Measurements from ENCODE around the gene SMIM1.
"Not testable (repeated sequence)": the region's sequence is repeated elsewhere in the genome, so short reads cannot be mapped to it uniquely, and the experiment has no call there.

Gene SMIM1

DNA sequence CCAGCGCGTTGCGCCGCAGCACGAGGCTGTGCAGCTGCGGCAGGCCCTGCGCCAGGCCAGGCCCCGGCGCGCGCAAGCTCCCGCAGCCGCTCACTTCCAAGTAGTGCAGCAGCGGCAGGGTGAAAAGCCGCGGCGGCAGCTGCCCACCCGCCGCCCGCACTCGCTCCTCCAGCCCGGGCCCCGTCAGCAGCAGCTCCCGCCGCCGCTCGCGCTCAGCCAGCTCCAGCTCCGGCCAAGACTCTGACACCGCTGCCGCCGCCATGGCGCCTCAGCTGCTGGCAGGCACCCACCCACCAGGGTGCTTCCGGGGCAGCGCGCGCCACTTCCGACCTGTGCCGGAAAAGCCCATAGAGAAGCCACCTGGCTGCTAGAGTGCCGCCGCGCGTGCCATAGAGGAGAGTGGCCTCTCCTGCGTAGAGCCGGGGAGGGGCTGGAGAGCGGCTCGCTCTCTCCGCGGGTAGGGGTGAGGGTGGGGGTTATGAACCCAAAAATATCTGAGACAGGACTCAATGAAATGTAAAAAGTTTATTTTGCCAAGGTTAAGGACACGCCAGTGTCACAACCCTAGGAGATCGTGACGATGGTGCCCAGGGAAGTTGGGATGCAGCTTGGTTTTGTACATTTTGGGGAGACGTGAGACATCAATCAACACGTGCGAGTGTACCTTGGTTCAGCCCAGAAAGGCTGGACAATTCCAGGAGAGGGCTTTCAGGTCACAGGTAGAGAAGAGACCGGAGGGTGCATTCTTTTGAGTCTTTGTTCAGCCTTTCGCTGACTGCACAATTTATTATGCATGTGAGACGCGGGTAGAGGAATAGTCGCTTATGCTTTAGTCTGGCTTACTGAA lies 23.9 kb downstream of the SMIM1 start, which contains the start of gene LRRC47:
Gene LRRC47, minus strand, starts transcription at position 284 of the 847 bp plus-strand sequence. Its CDS starts 22 bp downstream, at position 262.
- DNase-seq: peak; percentile 88

DNA sequence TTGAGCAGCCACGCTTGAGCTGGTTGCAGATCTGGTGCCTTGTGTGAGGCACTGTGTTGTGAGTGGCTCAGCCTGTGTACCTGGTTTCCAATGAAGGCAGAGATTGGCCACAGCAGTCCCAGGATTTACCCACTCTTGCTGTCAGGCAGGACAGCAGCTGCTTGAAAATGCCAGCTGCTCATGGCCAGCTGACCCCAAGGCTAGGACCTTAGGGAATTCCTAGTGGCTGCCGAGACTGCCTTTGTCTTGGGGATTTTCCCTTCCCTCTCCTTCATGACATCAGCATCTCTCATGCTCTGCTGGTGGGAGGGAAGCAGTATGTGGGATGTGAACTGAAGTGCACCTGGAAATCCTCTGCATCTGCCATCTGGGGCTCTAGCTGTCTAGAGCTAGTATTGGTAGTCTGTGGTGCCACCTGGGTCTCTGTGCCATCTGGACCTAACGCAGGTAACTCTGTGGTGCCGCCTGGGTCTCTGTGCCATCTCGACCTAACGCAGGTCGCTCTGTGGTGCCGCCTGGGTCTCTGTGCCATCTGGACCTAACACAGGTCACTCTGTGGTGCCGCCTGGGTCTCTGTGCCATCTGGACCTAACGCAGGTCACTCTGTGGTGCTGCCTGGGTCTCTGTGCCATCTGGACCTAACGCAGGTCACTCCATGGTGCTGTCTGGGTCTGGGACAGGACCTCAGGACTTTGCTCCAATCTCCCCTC lies 27.6 kb downstream of the SMIM1 start:
- no peak for DNase-seq

DNA sequence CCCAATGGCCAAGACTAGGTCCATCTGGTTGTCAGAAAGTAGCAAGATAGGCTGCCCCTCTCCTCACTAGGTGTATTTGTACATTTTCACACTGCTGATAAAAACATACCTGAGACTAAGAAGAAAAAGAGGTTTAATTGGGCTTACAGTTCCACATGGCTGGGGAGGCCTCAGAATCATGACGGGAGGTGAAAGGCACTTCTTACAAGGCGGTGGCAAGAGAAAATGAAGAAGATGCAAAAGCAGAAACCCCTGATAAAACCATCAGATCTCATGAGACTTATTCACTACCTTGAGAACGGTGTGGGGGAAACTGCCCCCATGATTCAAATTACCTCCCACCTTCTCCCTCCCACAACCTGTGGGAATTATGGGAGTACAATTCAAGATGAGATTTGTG lies 28.2 kb downstream of the SMIM1 start:
- DNase-seq: not testable (repeated sequence)

DNA sequence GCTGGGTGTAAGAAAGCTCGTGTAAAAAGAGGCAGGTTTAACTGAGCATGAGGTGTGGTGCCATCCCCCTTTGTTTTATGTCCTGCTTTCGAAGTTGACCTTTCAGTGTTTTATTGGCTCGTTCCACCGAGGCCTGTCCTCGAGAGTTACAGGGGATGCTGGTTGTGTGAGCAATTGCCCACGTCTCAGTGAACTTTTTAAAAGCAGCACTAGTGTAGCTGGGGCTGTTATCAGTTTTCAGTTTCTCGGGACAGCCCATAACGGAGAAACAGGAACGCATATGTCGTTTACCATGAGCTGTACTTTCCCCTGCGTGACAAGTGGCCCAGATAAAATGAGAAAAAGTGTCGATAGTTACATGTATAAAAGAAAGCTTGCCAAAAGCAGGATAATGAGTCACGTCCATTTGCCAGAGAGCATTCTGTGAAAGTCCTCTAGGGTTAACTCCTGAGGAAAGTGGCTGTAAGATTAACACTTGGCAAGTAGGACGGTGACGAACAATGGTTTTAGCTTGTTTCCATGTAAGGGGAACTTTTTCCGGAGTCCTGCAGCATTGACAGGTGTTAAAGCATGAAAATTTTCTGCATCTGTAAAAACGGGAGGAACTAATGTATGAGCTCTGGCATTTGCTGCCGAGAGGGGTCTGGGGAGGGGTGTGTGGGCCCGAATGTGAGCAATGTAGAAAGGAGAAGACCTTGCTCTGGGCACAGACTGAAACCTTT lies 31.5 kb downstream of the SMIM1 start:
- no peak for DNase-seq

DNA sequence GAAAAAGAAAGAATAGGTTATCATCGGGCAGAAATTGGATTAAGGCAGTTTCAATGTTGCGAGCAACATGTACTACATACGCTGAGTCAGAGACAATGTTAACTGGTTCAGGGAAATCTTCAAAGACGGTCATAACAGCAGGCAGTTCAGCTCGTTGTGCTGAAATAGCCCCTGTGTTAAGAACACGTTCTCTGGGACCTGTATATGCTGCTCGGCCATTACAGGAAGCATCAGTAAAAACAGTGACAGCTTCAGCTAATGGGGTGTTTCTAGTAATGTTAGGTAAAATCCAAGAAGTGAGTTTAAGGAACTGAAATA lies 32.0 kb downstream of the SMIM1 start:
- DNase-seq: not testable (repeated sequence)

DNA sequence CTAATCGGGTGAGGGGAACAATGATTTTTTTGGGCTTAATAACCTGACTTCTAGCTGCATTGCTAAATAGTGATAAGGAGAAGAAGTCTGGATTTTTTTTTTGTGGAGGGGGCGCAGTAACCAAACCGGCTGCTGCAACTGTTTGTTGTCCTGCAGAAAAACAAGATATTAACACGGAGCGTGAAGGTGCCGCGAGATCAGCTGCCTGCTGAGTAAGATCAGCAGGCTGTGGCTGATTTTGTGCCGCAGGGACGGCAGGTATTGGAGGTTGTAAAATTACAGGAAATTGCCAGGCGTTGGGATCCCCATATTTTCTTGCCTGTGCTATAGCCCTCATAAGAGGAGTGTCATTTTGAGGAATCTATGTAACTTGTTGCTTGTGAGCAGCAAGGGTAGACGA lies 32.5 kb downstream of the SMIM1 start:
- DNase-seq: no peak

DNA sequence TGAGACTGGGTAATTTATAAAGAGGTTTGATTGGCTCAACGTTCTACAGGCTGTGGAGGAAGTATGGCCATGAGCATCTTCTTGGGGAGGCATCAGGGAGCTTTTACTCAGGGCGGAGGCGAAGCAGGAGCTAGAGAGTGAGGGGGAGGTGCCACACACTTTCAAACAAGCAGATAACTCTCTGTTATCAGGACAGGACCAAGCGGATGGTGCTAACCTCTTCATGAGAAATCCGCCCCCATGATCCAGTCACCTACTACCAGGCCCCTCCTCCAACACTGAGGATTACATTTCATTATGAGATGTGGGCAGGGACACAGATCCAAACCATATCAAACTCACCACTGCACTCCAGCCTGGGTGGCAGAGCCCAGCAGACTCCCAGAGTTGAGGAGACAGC lies 35.2 kb downstream of the SMIM1 start:
- DNase-seq: no peak

DNA sequence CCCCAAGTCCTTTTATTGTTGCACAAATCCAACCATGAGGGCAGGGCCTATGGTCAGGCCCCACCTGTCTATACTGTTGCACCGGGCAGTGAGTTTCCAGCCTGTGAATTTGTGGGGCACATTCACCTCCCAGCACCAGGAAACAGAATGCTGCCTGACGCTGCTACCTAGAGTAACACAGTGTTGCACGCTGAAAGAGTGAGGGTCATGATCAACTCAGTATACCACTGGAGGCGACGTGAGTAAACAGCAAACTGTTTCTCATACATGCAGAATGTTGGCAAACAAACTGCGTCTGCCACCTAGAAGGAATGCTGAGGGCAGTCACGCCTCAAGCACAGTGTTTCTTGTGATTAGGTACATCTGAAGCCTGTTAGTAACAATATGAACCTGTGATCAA lies 37.1 kb downstream of the SMIM1 start:
- DNase-seq: no peak

DNA sequence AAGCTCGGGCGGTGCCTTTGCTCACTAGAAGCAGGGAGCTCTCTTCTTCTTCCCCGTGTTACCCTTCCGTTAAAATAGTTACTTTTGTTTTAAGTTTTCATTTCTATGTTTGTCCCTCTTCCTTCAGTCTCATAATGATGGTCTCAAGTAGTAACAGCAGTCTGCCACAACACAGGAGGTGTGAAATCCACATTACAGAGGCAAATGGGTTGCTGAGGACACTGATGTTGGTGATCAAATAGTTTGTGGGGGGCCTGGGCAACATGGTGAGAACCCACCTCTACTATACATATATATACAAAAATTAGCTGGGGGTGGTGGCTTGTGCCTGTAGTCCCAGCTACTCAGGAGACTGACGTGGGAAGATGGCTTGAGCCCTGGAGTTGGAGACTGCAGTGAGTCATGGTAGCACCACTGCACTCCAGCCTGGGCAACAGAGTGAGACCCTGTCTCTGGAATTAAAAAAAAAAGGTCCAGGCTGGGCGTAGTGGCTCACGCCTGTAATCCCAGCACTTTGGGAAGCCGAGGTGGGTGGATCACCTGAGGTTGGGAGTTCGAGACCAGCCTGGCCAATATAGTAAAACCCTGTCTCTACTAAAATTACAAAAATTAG lies 37.7 kb downstream of the SMIM1 start:
- DNase-seq: not testable (repeated sequence)

DNA sequence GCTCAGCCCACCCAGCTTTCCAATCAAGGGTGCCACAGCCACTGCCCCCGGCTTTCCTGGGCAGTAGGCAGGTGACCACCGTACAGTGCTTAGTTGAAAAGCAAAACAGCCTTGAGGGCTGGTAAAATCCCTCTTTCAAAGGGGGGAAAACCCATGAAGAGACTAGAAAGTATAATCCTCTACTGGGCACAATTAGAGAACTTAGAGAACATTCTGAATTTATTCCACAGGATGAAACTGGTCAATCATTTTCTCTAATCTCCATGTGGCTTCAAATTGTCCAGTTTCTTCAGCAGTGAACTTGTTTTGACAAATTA lies 39.0 kb downstream of the SMIM1 start:
- DNase-seq: no peak

DNA sequence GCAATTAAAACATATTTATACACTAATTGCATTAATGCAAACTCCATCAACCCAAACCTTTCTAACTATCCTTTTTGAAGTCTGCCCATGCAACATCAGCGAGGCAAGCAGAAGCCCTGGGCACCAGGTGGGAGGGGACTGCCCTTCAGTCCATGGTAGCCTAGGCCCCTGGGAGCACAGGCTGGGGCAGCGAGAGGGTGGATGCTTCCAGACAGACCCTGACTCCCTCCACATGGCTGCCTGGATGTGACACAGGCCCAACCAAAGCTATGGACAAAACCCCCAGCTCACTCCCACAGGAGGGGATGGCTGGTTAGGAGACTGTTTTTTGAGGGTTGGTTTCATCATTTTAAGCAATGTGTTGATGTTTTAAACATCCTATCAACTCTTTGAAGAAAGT lies 41.5 kb downstream of the SMIM1 start:
- no peak for DNase-seq

DNA sequence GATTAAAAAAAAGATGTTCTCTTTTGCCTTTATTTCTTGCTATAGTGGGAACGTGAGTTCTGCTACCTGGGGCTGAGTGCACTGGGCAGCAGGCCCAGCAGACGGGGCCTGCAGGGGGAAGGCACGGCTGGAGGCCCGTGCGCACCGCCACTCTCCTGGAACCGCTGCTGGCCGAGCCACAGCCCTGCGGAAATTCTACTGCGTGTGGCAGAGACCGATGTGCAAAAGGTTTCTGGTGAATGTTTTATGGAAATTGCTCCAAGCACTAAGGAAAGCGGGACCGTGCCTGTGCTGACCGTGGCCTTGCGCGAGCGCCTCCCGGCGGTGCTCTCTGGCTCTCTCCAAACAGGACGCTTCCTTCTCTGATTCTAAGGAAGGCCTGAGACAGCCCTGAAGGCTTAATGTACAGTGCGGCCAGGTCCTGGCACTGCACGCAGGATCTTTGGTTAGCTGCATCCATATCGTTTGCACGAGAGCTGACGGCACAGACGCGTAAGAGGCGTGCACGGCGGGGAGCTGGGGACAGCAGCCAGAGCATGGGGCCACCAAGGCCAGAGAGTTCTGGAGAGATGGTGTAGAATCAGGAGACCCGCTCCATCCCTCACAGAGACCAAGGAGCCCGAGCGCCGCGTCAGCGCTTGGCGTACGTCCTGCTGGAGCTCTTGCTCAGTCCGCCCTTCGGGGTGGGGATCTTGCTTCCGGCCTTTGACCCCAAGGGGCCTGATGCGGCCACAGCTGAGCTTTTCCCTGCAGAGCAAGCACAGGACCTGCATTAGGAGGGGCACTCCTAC lies 42.4 kb downstream of the SMIM1 start:
- no peak for DNase-seq

DNA sequence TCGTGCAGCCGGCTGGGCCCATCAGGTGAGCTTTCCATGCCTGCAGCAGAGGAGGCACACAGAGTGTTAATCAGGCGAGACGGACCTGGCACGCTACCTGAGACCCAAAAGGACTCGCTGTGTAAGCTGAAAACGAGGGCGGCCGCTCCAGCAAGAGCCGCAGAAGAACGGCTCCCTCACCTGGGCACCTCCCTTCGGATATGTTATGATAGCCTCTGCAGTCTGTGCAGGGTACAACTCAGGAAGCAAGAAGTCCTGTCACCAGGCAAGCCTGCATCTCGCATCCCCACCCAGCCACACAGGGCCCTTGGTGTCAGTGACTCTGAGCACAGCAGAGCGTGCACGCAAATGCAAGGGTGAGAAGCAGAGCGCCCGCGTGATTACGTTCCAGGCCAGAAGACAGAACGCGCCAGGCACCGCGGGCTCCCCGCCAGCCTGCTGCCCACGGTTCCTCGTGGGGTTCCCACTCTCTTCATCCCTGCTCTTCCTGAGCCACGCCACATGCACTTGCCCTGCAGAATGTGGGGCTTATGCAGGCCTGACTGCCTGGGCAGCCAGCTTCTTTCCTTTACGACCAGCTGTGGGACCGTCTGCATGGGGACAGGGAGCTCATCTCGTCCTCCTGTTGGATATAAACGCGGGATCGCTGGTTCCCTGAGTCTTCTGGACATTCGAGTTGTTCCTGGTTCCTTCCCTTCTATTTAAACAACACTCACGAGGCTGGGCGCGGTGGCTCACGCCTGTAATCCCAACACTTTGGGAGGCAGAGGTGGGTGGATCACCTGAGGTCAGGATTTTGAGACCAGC lies 44.0 kb downstream of the SMIM1 start:
- no peak for DNase-seq

DNA sequence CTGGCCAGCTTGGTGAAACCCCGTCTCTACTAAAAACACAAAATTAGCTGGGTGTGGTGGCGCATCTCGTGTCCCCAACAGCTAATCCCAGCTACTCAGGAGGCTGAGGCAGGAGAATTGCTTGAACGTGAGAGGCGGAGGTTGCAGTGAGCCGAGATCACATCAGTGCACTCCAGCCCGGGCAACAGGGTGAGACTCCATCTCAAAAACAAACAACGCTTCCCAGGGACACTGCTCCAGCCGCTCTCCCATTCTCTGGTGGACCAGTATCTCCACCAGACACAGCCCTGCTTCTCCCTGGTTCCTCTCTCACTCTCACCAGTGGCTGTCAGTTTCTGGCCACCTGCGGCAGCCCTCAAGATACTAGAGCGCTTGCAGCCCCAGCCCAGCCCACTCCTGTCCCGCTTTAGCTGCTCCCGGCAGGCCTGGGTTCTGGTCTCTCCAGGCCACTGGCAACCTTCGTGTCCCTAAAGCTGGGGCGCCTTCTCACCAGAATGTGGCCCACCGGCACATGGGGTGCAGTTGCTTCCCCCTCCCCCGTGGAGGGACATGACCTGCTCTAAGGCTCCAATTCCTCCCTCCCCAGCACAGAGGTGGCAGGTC lies 44.7 kb downstream of the SMIM1 start:
- DNase-seq: no peak

DNA sequence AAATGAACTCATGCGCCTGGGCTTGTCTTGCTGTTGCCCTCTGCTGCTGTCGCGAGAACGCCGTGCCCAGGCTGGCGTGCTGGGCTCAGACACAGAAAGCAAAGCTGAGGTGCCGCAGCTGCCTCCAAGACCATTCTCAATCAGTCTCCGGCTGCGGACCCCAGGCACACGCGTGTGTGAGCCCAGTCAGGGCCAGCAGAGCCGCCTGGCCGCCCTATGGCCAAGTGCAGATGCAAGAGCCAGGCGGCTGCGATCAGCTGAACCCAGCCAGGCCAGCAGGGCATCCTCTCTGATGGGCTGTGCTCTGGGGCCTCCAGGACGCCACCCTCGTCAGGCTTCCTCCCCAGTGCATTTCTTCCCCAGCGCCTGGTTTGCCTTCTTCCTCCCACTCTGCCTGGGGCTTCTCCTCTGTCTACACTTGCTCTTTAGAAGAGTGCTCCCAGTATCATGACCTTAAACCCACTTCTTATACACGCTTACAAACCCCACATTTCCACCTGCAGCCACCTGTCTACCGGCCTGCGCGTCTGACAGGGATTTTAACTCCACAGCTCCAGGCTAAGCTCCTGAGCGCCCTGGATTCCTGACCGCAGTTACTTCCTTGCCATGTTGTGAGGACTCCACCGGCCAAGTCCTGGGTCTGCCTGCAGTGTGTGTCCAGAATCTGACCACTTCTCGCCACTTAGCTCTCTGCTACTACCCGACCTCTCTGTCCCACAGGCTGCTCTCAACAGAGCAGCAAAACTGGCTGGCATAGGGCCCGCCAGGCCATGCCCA lies 45.5 kb downstream of the SMIM1 start:
- DNase-seq: no peak

DNA sequence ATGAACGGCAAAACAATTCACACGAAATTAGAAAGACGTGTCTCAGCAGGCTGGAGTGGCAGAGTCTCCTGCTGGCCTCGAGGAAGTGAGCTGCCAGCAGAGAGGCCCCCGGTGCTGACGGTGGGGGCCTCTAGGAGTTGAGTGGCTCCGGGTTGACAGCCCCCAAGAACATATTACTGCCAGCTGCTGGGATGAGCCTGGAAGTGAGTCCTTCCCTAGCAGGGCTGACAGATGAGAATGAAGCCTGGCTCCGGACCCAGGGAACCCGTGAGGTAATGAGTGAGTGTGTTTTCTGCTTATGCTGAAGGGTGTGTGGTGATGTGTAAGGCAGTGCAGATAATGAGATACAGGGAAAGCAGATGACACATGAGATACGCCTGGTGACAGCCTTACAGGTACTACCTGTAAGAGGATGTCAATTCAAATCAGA lies 47.2 kb downstream of the SMIM1 start:
- no peak for DNase-seq

DNA sequence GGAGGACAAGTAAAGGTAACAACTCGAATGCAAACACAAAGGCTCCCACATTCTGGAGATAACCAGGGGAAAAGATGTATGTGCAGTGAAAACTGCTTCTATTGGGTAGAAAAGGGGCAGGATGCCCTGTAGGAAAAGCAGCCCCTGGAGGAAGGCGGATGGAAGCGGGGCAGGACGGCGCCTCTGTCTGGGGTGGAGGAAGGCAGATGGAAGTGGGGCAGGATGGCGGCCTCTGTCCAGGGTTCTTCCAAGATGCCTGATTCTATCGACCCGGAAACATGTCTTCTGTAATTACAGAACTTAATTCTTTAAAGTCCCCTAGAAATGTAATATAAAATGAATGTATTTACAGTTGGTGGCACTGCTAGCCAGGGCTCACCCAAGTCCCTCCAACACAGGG lies 47.8 kb downstream of the SMIM1 start:
- no peak for DNase-seq

DNA sequence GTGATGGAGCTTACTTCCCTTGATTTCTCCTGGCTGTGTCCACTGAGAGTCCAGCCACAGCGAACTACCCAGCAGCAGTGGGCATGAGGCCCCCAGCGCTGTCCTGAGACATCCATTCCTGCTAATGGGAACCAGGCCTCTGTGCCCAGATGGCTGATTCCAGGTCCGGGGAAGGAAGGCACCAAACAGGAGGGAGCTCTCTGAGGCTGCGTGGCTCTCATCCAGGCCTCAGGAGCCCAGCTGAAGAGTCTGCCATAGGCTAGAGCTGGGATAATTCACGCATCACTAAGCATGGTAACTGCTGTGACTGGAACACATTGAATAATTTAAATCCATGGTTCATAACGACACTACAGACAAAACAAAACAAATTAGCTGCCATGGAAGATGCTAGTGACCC lies 48.5 kb downstream of the SMIM1 start:
- DNase-seq: no peak

DNA sequence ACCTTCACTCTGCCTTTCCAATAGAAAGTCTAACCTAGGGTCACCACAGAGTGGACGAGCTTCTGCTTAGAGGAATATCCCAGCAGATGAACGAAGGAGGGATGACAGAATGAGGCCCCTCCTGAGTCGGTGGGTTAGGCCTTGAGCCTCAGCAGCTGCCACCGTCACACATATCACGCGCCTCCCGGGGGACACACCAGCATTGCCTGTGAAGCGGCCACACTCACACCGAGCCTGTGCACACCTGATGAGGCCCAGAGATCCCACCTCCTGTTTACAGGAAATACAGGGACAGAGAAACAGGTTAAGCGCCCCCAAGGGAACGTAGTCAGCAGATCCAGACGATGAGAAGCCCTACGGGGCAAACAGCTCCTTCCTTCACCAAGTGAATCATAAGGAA lies 48.9 kb downstream of the SMIM1 start:
- no peak for DNase-seq

DNA sequence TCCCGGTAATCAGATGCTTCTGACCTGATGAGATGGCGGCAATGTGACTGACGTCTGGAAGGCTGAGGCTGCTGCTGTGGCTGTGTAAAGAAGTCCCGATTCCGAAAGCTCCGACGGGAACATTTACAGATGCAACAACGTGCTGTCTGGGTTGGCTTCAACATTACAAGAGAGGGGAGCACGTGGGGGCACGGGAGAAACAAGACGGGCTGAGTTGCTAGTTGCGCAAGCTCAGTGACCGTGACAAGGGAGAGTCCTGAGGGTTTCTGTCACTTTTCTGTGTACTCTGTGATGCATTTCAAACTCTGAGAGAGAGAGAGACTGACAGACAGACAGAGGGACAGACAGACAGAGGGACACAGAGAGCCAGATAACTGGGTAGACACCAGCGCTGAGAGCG lies 49.4 kb downstream of the SMIM1 start:
- no peak for DNase-seq

DNA sequence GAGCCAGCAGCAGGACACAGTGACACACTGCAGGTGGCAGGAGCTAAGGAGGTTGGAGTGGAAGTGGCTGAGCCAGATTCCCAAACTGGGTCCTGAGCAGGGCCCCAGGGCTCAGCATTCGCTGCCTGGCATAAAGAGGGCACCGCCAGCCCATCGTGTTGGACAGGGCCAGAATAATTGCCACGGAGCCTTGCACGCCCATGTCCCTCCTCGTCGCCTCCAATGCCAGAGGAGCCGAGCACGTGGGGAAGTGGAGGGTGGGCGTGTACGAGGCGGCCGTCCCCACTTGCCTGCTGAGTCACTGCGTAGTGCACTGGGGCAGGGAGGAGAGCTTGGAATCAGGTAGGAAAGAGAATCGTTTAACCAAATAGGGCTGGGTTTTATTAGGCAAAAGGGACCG lies 49.9 kb downstream of the SMIM1 start:
- DNase-seq: no peak
